Esophagus squamous epithelium (tissue), 4 donors: ENCODE results near the gene ZNF548.

Experiments used
- CTCF ChIP-seq, 6 experiments: fragments of 450-650 bp in 4 of 6; fragments of 200-600 bp in 2 of 6; sonication (generic) in 2 of 6; IDR thresholded peaks; one replicate each; pipeline ENCODE4 v1.5.1; 2016 to 2019; ENCODE audit warnings: antibody characterized with exemption in 6 of 6, mild to moderate bottlenecking in 4 of 6, moderate library complexity in 4 of 6
- POLR2A ChIP-seq, 4 donors: fragments of 450-650 bp; IDR thresholded peaks; one replicate each; pipeline ENCODE4 v1.6.1; 2017; ENCODE audit warnings: antibody characterized with exemption in 4 of 4, mild to moderate bottlenecking in 4 of 4, moderate library complexity in 3 of 4

DNA sequence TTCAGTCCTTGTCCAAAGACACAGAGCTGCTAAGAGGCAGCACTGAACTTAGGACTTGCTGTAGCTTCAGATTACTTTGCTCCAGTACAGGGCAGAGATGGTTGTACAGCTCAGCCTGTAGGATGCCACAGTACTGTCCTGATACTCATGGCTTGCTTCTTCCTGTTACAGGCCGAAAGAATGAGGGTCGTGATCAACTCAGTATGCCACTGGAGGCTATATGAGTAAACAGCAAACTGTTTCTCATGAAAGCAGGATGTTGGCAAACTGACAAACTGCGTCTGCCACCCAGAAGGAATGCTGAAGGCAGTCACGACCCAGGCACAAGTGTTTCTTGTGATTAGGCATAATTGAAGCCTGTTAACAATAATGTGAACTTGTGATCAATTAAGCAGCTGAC, 48.3 kb downstream of the ZNF548 start:
- TF ChIP-seq CTCF (IDR thresholded peaks at IDR 0.05) = no peak
- no peak for TF ChIP-seq POLR2A (IDR thresholded peaks at IDR 0.05)
